Erythroblast (primary cell): Measurements from ENCODE around the gene NUDT9.
"Not testable (repeated sequence)": the region's sequence is repeated elsewhere in the genome, so short reads cannot be mapped to it uniquely, and the experiment has no call there.

ENCODE experiments used
- GATA1 ChIP-seq: IDR thresholded peaks from 2 replicates; pipeline ENCODE4 v1.6.1; 2011; ENCODE audit warnings: low read depth, mild to moderate bottlenecking, control low read depth, low read length, moderate library complexity
- POLR2A ChIP-seq: IDR thresholded peaks from 2 replicates; pipeline ENCODE4 v1.6.1; 2011; ENCODE audit warnings: mild to moderate bottlenecking, low read length

GRCh38 chr4:87424099-87424543 lies 1.7 kb downstream of the NUDT9 start:
- not testable (repeated sequence) for TF ChIP-seq POLR2A, GATA1
